ENCODE data around the gene SLC25A13.
A peak's percentile ranks its signal among the peaks of the same experiment; 100 is the strongest.
"Not testable (repeated sequence)": the region's sequence is repeated elsewhere in the genome, so short reads cannot be mapped to it uniquely, and the experiment has no call there.

SLC25A13 gene, protein sequence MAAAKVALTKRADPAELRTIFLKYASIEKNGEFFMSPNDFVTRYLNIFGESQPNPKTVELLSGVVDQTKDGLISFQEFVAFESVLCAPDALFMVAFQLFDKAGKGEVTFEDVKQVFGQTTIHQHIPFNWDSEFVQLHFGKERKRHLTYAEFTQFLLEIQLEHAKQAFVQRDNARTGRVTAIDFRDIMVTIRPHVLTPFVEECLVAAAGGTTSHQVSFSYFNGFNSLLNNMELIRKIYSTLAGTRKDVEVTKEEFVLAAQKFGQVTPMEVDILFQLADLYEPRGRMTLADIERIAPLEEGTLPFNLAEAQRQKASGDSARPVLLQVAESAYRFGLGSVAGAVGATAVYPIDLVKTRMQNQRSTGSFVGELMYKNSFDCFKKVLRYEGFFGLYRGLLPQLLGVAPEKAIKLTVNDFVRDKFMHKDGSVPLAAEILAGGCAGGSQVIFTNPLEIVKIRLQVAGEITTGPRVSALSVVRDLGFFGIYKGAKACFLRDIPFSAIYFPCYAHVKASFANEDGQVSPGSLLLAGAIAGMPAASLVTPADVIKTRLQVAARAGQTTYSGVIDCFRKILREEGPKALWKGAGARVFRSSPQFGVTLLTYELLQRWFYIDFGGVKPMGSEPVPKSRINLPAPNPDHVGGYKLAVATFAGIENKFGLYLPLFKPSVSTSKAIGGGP

DNA sequence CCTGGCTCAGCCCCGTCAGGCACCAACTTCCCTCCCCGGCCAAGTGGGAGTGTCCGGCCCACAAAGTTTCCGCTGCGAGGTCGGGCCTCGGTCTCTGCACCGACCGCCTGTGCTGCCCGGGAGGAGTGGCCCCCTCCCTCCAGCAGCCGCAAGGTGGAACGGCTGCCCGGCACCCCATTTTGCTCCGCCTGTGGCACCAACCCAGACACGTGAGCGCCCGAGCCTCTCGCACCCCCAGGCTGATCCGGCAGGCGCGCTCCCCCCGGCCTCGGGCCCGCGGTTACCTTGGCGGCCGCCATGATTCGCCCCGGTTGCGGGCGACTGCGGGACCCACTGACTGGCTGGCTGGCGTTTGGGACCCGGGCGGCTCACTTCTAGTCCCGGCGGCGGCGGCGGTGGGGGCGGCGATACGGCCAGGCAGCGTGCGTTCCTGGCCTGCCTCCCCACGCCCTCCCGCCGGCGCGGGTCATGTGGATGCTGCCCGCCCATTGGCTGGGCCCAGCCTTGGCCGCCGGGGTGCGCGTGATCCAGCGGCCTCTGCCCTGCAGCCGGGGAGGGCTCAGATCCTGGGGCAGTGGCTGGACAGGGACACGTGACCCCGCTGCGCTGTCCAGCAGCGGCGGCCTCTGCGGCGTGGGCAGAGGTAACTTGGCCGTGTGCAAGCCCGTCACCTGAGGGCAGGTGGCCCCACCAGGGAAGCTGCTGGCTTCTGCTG lies at the start of gene SLC25A13:
Gene SLC25A13, minus strand, starts transcription at position 441 of the 715 bp plus-strand sequence. Its CDS starts 142 bp downstream, at position 299.
- peak; percentile 54 for DNase-seq (ENCODE audit: low read depth)

DNA sequence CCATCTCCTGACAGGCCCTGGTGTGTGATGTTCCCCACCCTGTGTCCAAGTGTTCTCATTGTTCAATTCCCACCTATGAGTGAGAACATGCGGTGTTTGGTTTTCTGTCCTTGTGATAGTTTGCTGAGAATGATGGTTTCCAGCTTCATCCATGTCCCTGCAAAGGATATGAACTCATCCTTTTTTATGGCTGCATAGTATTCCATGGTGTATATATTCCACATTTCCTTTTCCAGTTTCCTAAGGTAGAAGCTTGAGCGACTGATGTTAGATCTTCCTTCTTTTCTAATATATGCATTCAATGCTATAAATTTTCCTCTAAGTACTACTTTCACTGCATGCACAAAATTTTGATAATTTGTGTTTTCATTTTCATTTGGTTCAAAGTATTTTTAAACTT lies 44.0 kb upstream of the SLC25A13 start:
- DNase-seq (ENCODE audit: low read depth), result not testable (repeated sequence)

DNA sequence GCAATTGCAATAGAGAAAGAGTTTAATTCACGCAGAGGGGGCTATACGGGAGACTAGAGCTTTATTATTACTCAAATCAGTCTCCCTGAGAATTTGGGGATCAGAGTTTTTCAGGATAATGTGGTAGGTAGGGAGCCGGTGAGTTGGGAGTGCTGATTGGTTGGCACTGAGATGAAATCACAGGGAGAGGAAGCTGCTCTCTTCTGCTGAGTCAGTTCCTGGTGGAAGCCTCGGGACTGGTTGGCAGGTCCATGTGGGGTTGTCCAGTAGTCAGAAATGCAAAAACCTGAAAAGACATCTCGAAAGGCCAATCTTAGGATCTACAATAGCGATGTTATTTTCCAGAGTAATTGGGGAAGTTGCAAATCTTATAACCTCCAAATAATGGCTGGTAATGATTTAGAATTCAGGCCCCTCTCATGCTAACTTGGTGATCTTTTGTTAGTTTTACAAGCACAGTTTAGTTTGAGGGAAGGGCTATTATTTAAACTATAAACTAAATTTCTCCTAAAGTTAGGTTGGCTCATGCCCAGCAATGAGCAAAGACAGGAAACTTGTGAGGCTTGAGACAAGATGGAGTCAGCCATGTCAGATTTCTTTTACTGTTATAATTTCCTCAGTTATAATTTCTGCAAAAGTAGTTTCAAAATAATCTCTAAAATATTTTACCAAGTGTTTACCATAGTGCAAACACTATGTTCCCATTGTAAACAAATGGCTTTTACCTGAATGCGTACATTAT lies 39.4 kb upstream of the SLC25A13 start:
- no peak for DNase-seq (ENCODE audit: low read depth)

DNA sequence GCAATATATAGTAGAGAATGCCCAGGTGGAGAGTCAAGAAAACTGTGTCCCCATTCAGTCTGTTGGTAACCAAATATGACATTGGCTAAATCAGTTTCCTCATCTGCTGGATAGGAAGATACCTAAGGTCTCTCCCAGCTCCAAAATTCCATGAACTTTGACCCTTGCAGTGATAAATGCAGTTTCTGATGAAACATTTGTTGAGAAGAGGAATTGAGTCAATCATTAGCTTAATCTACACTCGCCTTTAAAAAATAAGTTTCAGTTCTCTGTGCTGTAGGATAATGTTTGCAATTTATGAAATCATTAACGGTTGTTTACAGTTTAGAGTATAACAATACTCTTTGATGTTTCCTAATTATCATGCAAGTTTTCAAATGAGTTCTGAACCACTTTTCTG lies 38.0 kb upstream of the SLC25A13 start:
- DNase-seq (ENCODE audit: low read depth), result no peak

DNA sequence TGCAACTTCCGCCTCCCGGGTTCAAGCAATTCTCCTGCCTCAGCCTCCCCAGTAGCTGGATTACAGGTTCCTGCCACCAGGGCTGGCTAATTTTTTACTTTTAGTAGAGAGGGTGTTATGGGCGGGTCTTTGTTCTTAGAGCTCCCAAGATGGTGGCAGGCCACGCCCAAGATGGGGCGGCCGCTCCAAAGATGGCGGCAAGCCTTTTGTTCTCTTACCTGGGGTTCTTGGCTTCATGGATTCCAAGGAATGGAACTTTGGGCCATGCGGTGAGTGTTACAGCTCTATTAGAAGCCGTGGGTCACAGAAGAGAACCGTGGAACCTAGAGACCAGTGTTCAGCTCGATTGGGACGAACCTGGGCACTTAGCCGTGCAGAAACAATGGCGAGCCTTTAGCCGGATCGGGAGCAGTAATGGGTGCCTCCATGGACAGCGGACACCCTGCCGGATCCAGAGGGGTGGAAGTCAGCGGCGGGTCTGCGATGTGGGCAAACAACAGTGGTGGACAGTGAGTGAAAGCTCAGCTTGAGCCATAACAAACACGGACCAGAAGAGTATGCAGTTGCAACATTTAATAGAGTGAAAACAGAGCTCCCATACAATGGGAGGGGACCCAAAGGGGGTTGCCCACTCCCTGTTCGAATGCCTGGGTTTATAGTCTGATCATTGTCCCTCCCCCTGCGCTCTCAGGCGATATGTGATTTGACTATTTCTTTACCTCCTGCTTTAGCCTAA lies 36.5 kb upstream of the SLC25A13 start:
- not testable (repeated sequence) for DNase-seq (ENCODE audit: low read depth)

DNA sequence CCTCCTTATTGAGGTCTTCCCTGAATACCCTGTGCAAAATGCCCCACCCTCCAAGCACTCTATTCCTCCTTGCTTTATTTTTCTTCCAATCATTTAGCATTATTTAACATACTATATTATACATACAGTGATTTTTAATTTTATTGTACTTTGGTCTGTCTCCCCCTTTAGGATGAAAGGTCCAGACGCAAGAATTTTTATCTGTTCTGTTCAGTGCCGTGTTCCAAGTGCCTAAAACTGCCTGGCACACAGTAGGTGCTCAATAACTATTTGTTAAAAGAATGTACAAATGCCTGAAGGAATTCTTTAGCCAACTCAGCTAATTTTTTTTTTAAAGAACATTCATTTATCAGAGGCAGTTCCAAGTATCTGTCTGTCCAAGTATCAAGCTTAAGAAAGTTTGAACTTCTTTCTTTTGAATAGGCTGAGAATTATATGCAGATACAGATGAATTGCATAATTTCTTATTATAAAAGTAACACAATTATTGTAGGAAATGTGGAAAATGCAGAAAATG lies 34.1 kb upstream of the SLC25A13 start:
- no peak for DNase-seq (ENCODE audit: low read depth)

DNA sequence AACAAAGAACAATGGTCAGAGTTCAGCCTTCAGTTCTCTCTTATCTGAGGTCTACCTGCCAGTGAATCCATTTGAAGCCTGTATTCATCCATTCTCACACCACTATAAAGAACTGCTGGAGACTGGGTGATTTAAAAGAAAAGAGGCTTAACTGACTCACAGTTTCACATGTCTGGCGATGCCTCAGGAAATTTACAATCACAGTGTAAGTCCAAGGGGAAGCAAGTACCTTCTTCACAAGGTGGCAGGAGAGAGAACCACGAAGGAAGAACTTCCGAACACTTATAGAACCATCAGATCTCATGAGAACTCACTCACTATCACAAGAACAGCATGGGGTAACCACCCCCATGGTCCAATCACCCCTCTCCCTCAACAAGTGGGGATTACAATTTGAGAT lies 33.0 kb upstream of the SLC25A13 start:
- no peak for DNase-seq (ENCODE audit: low read depth)

DNA sequence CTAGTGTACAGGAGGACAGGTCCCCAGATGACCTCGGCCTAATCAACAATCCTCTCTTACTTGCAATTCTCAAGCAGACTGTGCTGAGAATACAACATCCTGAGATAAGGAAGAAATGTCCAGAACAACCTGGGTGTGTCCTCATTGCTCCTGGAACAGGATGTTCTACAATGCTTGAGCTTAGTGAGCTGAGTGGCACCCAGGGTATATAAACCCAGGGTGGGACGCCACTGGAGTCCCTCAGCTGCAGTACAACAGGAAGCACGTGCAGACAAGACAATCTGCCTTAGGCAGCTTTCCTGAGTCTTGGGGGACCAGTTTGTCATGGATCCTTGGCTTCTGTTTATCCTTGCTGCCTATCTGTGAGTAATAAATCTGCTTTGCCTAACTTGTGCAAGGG lies 27.7 kb upstream of the SLC25A13 start:
- no peak for DNase-seq (ENCODE audit: low read depth)

DNA sequence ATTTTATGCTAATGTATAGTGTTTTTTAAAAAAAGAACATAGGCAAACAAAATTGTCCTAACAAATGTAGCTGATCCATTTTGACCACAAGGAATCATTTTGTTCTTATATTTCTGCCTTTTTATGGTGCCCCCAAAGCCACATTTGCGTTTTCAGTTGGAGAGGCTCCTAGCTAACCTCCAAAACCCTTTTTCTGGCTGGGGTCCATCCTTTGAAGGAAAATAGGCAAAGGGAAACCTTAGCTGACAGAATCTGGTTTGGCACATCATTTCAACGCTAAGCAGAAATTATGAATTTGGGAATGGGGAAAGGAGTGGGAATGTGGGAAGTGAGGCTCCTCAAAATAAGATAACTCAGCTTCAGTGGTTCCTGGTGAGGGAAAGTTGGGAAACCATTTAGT lies 25.6 kb upstream of the SLC25A13 start:
- DNase-seq (ENCODE audit: low read depth), result no peak

DNA sequence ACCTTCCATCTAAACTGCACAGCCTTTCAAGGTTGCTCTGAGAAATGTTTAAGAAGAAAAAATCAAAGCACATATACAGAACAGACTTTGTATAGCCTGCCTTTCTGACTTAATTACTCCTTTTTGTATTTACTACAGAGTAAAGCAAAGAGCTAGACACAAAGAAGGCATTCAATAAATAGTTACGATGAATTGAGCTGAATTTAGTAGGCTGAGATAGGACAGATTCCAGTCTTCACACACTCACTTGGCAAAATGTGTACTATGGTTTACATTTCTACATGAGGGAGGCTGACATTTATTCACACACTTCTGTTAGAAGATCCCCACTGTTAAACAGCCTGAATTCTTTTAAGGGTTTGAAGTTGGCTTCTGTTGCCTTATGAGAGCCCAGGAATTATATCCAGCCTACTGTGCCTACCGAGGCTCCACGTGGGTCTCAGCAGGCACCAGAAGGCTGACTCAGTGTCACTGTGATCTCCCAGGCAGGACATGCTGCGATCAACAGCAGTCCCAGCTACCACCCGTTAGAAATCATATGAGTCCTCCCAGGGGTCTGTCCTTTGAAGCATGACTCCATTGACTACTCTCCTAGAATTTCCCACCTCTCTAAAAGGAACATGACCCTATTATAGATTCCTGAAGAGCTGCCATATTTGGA lies 24.5 kb upstream of the SLC25A13 start:
- DNase-seq (ENCODE audit: low read depth), result no peak

DNA sequence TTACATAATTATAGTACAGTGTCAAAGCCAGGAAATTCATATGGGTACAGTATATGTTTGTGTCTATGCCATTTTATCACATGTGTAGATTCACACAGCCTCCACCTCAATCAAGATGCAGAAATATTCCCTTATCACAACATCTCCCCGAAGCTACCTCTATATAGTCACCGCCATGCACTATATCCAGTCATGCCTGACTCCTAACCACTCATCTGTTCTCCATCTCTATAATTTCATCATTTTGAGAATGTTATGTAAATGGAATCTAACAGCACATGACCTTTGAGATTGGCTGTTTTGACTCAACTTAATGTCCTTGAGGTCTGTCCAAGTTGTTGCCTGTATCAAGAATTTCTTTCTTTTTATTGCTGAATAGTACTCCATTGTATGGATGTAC lies 22.3 kb upstream of the SLC25A13 start:
- no peak for DNase-seq (ENCODE audit: low read depth)

DNA sequence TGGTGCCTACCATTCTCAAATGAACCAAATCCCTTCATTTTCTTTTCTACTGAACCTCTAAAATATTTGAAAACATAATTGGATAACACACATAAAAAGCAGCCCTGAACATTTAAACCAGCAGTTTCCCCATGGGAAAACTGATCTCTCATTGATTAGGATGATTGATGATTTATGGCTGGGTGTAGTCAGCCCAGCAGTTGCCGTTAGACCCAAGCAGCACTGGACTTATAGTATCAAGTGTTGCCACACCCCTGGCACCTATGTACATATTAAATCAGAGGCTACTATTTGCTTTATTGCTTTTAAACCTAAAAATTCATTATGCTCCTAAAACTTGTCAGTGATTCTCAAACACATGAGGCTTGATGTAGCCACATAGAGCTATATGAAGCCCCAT lies 20.2 kb upstream of the SLC25A13 start:
- DNase-seq (ENCODE audit: low read depth), result no peak

DNA sequence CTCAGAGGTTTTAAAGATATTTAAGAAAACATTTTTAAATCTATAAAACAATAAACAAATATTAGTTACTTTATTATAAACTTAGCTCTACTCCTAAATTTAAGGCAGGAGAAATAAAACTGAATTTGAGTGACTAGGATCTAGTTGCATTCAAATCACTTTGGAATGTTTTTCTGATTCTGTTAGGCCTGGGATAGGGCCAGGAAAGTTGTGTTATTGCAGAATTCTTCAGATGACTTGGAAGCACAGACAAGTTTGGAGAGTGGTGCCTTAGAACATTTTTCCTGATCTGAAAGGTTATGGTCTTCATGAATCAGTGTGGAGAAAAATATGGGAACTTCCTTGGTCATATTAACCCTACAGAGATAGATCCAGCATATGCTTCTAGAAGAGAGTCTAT lies 15.6 kb upstream of the SLC25A13 start:
- DNase-seq (ENCODE audit: low read depth), result no peak

DNA sequence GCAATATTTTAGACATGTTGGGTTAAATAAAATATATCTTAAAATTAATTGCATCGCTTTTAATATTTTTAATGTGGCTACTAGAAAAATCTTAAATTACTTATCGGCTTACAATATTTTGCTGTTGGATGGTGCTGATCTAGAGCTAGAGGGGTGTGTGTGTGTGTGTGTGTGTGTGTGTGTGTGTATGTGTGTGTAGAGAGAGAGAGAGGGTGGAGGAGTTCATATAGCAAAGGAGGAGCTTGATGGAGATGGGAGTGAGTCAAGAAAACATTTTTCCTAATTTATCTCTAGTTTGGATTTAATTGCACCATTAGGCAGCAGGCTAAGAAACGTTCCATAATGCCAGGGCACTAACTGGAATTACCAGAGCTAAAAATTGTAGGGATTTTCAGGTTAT lies 10.4 kb upstream of the SLC25A13 start:
- no peak for DNase-seq (ENCODE audit: low read depth)

DNA sequence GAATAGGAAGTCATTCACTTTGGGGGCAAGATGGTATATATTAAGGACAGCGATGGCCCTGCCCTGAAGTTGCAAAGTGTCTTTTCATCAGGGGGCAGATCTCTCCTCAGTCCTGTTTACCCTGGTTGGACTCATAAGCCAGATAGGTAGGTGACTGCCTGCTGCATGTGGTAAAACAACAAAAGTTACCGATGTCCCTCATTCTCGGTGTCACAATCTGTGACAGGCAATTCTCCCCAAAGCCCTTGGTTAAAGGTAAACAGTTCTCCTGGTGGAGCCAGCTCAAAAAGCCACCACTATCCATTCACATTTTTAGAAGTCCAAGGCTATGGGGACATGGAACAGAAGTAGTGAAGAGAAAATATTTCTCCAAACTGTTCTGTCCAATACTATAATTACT lies 9.9 kb upstream of the SLC25A13 start:
- DNase-seq (ENCODE audit: low read depth), result no peak

DNA sequence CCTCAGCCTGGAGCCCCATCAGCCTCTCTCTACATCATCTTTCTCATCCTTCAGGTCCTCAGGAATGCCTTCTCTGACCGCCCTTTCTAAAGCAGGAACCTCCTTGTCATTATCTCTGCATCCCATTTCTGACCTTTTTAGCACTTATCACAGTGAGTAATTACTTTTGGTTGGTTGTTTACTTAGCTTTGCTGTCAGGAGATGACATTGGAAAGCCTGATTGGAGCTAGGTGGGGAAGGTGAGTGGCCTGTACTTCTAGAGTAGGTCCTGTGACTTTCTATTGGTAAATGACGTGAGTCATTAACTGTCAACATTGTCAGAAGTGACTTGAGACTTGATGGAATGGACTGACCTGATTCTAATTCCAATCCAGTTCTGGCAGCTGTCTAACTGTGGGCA lies 9.3 kb upstream of the SLC25A13 start:
- no peak for DNase-seq (ENCODE audit: low read depth)

DNA sequence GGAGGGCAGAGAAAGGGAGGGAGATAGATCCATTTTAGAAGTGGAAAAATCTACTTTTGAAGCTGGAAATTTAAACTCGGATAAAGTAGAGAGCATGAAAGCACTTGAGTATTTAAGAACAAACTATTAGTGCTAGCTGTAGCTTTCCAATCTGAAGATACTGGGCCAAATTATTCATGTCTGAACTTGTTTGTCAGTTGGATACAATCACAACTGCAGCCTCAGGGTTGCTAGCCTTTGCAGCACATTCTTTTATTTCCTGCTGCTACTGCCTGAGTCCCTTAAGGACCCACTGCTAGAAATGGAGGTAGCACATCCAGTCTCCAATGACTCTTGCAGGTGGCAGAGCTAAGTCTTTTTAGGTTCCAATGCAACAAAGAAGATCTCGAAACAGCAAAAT lies 8.3 kb upstream of the SLC25A13 start:
- no peak for DNase-seq (ENCODE audit: low read depth)

DNA sequence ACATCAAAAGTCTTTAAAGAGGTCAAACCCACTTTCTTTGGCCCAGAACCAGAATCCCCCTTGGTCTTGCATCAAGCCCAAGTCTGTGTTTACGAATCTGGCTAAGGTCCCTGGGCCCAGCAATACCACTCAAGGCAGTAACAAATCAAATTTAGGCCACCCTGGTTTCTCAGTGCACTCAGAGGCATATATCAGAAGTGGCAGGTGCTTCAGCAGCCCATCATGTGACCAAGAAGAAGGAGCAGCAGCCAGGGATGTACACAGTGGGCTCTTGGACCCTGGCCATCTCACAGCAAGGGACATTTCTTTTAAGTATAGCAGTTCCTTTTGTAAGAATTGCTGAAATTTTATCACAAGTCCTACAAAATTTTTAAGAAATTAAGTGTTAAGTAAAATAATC lies 7.3 kb upstream of the SLC25A13 start:
- no peak for DNase-seq (ENCODE audit: low read depth)

DNA sequence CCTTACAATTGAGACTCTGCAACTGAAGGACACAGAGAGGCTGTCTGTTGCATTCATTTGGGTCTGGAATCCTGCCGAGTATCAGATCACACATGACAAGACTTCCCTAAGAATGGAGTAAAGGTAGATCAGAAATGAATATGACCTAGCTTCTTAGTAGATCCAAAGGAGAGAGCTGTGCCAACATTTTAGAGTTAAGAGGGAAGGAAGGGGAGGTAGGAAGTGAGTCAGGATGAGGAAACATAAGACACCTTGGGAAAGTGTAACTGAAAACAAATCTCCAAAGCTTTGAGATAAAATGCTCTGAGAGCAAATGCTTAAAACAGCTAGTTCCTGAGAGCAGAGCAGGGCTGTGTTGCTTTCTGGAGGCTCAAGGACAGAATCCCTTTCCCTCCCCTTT lies 6.1 kb upstream of the SLC25A13 start:
- DNase-seq (ENCODE audit: low read depth), result no peak

DNA sequence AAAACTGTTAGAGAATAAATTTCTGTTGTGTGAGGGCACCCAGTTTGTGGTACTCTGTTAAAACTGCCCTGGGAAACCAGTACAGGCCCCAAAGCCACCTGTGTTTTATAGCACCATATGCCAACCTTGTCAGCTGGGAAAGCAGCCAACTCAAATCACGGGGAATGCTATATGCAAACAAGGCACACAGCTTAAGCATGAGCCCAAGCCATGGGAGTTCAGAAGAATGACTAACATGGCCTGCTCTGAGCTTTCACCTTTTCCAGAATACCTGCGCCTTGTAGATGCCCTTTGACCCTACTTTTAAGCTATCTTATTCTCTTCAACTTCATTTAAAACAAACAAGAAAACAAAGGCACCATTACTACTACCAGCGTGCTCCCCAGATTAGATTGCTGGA lies 5.5 kb upstream of the SLC25A13 start:
- no peak for DNase-seq (ENCODE audit: low read depth)

DNA sequence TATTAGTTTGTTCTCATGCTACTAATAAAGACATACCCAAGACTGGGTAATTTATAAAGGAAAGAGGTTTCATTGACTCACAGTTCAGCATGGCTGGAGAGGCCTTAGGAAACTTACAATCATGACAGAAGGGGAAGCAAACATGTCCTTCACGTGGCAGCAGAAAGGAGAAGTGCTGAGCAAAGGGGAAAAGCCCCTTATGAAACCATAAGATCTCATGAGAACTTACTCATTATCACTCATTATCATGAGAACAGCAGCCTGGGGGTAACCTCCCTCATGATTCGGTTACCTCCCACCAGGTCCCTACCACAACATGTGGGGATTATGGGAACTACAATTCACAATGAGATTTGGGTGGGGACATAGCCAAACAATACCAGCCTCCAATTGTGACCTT lies 4.9 kb upstream of the SLC25A13 start:
- not testable (repeated sequence) for DNase-seq (ENCODE audit: low read depth)

Measured in activated T-cell treated with anti-CD3 and anti-CD28 coated beads for 24 hours (primary cell).